RWPE2 (cell line): ENCODE data around the gene SF3B3.

Experiments used
- ATAC-seq: fragments of 200-7000 bp; cut with Tn5 transposase; 3 replicates; pipeline ENCODE4 v1.9.1; 2021; ENCODE audit warnings: low read depth
- DNase-seq: peaks from one replicate; pipeline ENCODE4 v3.0.0-alpha.2; 2020; ENCODE audit warnings: low spot score
- H3K27ac ChIP-seq: fragments of 450-650 bp; 2 replicates; pipeline ENCODE4 v1.5.1; 2017; ENCODE audit warnings: mild to moderate bottlenecking; ENCODE audit not compliant: poor library complexity, severe bottlenecking
- H3K27me3 ChIP-seq: fragments of 250-450 bp; sonication (Bioruptor Pico); 2 replicates; pipeline ENCODE4 v1.5.1; 2021; ENCODE audit warnings: mild to moderate bottlenecking, moderate library complexity; ENCODE audit not compliant: insufficient read depth, poor library complexity, severe bottlenecking
- H3K36me3 ChIP-seq: fragments of 250-450 bp; sonication (Bioruptor Pico); 2 replicates; pipeline ENCODE4 v1.5.1; 2020; ENCODE audit warnings: low read depth, mild to moderate bottlenecking, moderate library complexity
- H3K4me1 ChIP-seq: fragments of 250-450 bp; sonication (Bioruptor Pico); 2 replicates; pipeline ENCODE4 v1.5.1; 2021; ENCODE audit warnings: mild to moderate bottlenecking, moderate library complexity; ENCODE audit not compliant: insufficient read depth, poor library complexity, severe bottlenecking
- H3K4me3 ChIP-seq: fragments of 250-450 bp; sonication (Bioruptor Pico); 2 replicates; pipeline ENCODE4 v1.5.1; 2021; ENCODE audit warnings: mild to moderate bottlenecking, moderate library complexity; ENCODE audit not compliant: severe bottlenecking
- H3K9me3 ChIP-seq: fragments of 250-450 bp; sonication (Bioruptor Pico); 2 replicates; pipeline ENCODE4 v1.5.1; 2021; ENCODE audit warnings: mild to moderate bottlenecking, moderate library complexity; ENCODE audit not compliant: severe bottlenecking
- TF ChIP-seq, protein P1 (sequence below): fragments of 450-650 bp; IDR thresholded peaks from one replicate; pipeline ENCODE4 v1.5.1; 2017; ENCODE audit warnings: mild to moderate bottlenecking, moderate library complexity; ENCODE audit not compliant: poor library complexity, severe bottlenecking

Gene SF3B3

DNA sequence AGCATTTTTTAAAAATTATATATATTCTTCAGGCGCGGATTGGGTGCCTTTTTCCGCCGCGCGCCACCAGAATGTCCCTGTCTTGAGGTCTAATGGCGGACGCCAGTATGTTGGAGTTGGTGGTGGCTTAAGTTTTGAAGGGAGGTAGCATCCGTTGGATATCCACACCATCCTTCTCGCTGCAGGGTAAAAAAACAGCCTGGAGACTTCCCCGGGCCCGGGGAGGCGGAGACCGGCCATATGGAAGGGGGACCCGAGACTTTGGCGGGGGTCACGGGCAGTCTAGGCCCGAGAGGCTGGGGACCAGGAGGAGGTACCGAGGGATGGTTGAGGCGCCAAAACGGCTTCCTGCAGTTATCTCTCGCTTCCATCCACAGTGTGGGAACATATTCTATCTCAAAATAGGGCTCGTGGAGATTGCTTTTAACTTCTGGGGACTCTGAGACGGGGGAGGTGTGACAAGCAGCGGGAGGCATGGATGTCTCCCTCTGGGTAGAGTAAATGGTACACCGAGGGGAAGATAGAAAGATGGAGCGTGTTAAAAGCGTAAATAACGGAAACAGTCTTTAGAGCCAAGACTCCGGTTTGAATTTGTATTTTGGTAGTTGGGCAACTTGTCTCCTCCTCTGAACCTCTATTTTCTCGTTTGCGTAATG is at the start of gene SF3B3:
Gene SF3B3 (plus strand): TSS at position 74 of the 656 bp plus-strand sequence. CDS start 2,841 bp downstream, outside the sequence.
- Histone ChIP-seq H3K36me3 (peaks cover 40% of the 10 kb centered on the region), H3K27me3 (no peaks in the 10 kb centered on the region), H3K4me1 (peaks cover 22% of the 10 kb centered on the region), H3K27ac (peak within 1 kb of the TSS; percentile 68), H3K9me3 (no peaks in the 10 kb centered on the region), H3K4me3 (peak within 1 kb of the TSS; percentile 85)
- TF ChIP-seq, protein P1, sequence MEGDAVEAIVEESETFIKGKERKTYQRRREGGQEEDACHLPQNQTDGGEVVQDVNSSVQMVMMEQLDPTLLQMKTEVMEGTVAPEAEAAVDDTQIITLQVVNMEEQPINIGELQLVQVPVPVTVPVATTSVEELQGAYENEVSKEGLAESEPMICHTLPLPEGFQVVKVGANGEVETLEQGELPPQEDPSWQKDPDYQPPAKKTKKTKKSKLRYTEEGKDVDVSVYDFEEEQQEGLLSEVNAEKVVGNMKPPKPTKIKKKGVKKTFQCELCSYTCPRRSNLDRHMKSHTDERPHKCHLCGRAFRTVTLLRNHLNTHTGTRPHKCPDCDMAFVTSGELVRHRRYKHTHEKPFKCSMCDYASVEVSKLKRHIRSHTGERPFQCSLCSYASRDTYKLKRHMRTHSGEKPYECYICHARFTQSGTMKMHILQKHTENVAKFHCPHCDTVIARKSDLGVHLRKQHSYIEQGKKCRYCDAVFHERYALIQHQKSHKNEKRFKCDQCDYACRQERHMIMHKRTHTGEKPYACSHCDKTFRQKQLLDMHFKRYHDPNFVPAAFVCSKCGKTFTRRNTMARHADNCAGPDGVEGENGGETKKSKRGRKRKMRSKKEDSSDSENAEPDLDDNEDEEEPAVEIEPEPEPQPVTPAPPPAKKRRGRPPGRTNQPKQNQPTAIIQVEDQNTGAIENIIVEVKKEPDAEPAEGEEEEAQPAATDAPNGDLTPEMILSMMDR, result no peak
- DNase-seq (no peak), ATAC-seq (peak; percentile 56)

- DNase-seq (no peak), ATAC-seq (no peak)
- Histone ChIP-seq H3K27me3 (no peaks in the 10 kb centered on the region), H3K4me1 (peaks cover 15% of the 10 kb centered on the region), H3K27ac (peak overlapping the region; percentile 75), H3K9me3 (no peaks in the 10 kb centered on the region), H3K4me3 (no peak overlapping the region), H3K36me3 (peaks cover 9% of the 10 kb centered on the region; the same call in 1 of the 2 replicates)
- TF ChIP-seq, protein P1, result no peak
Measured at GRCh38 chr16:70474320-70475053, 49.1 kb upstream of the SF3B3 start.

GRCh38 chr16:70475054-70475871 is 48.4 kb upstream of the SF3B3 start:
- Histone ChIP-seq H3K36me3 (peaks cover 15% of the 10 kb centered on the region), H3K4me3 (no peak overlapping the region), H3K9me3 (no peaks in the 10 kb centered on the region), H3K27me3 (no peaks in the 10 kb centered on the region), H3K27ac (peak overlapping the region; percentile 75), H3K4me1 (peaks cover 15% of the 10 kb centered on the region)
- ATAC-seq (no peak), DNase-seq (peak; percentile 61)
- TF ChIP-seq, protein P1, result no peak

DNA sequence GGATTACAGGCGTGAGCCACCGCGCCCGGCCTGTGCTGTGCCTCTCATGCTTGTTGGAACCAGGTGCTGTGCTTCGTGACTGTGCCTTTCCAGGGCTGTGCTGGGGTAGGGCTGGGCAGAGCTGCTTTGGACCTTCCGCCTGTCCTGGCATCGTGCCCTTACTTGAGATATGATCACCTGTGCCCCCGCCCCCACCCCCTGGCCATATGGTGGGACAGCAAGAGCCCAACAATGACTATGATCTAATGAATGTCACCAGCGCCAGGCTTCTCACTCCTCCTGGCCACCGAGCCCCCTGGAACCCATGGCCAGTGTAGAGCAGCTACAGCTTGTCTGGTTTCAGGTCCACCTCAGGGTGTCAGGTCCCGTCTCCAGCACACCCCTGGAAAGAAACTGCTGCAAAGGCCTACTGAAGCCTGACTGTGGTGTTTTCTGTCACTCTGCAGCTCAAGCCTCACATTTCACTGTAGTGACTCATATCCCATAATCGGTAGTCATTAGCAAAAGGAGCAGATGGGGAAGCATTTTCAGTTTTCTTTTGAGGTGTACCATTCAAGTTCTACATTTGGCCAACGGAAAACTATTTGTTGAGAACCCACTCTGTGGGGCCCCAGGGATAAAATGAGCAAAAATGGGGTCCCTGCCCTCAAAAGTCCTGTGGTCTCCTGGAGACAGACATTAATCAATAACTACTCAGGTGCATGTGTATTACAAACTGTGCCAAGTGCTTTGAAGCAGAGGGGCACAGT is 47.2 kb upstream of the SF3B3 start:
- no peaks in the 10 kb centered on the region for H3K9me3 ChIP-seq
- DNase-seq (no peak), ATAC-seq (peak; percentile 82)
- no peaks in the 10 kb centered on the region for H3K27me3 ChIP-seq
- peaks cover 15% of the 10 kb centered on the region for H3K4me1 ChIP-seq
- peaks cover 26% of the 10 kb centered on the region for H3K36me3 ChIP-seq
- peak overlapping the region; percentile 75 for H3K27ac ChIP-seq
- H3K4me3 ChIP-seq, result no peak overlapping the region
- TF ChIP-seq, protein P1, result no peak
